SK-N-SH (cell line): ENCODE data around the gene MAN1A2. TPM values are rescaled to one million over a fixed set of nuclear protein-coding genes. Genes with fewer than 3 reads are reported as not detected.

Experiments
- CTCF ChIA-PET: fragments of 300-600, 350-600 bp; formaldehyde crosslinking; extraction: SDS; loops from one replicate; lab custom pipeline; 2021; lab: Yijun Ruan, JAX
- POLR2A ChIA-PET: fragments of 350-600 bp; sonication (Branson Sonifier 250); formaldehyde crosslinking; extraction: SDS; loops from one replicate; lab custom pipeline; 2020; ENCODE audit warnings: antibody characterized with exemption, inconsistent platforms; lab: Yijun Ruan, JAX
- DNase-seq: peaks from one replicate; pipeline ENCODE4 v3.0.0; 2012
- H2AFZ ChIP-seq: fragments of 200-600 bp; sonication (generic); 2 replicates; pipeline ENCODE4 v1.8.1; 2016; ENCODE audit warnings: antibody characterized with exemption, mild to moderate bottlenecking, low read depth
- H3F3A ChIP-seq: fragments of 200-600 bp; sonication (generic); replicated peaks from 2 replicates; pipeline ENCODE3; 2016; ENCODE audit warnings: antibody characterized with exemption, mild to moderate bottlenecking; ENCODE audit not compliant: insufficient read depth
- H3K27ac ChIP-seq, 2 experiments: fragments of 200-500 bp in 1 of 2; fragments of 200-600 bp in 1 of 2; sonication (Bioruptor generic) in 1 of 2; sonication (generic), shearing (Covaris generic) in 1 of 2; 2 replicates each; pipeline versions ENCODE4 v1.5.1 to v1.6.1; 2014 to 2016; ENCODE audit warnings: low read depth in 2 of 2, inconsistent platforms in 1 of 2, low read length in 1 of 2, mild to moderate bottlenecking in 1 of 2, mixed read lengths in 1 of 2
- H3K27me3 ChIP-seq: fragments of 200-600 bp; sonication (generic), shearing (Covaris generic); 2 replicates; pipeline ENCODE4 v1.6.1; 2016; ENCODE audit warnings: mixed run types; ENCODE audit not compliant: insufficient read depth
- H3K36me3 ChIP-seq, 2 experiments: fragments of 200-500 bp in 1 of 2; fragments of 200-600 bp in 1 of 2; sonication (Bioruptor generic) in 1 of 2; sonication (generic) in 1 of 2; replicated peaks in 1 of 2; 2 replicates each; pipeline versions ENCODE3 to v1.5.1; 2014 to 2016; ENCODE audit warnings: low read length in 1 of 2, mild to moderate bottlenecking in 1 of 2; ENCODE audit not compliant: insufficient read depth in 2 of 2, control insufficient read depth in 1 of 2
- H3K4me1 ChIP-seq, 2 experiments: fragments of 200-500 bp in 1 of 2; fragments of 200-600 bp in 1 of 2; sonication (Bioruptor generic) in 1 of 2; sonication (generic), shearing (Covaris generic) in 1 of 2; 2 replicates each; pipeline versions ENCODE4 v1.5.1 to v1.6.1; 2014 to 2016; ENCODE audit warnings: low read depth in 1 of 2, low read length in 1 of 2, mixed run types in 1 of 2; ENCODE audit not compliant: insufficient read depth in 2 of 2, control insufficient read depth in 1 of 2
- H3K4me2 ChIP-seq: fragments of 200-600 bp; sonication (generic), shearing (Covaris generic); 2 replicates; pipeline ENCODE4 v1.6.1; 2017; ENCODE audit warnings: mixed run types
- H3K4me3 ChIP-seq, 2 experiments: fragments of 200-500 bp in 1 of 2; fragments of 200-600 bp in 1 of 2; sonication (Bioruptor generic) in 1 of 2; sonication (generic), shearing (Covaris generic) in 1 of 2; 2 replicates each; pipeline versions ENCODE4 v1.5.1 to v1.8.1; 2014 to 2016; ENCODE audit warnings: low read depth in 2 of 2, inconsistent platforms in 1 of 2, low read length in 1 of 2, mild to moderate bottlenecking in 1 of 2, mixed read lengths in 1 of 2, moderate library complexity in 1 of 2
- H3K79me2 ChIP-seq: fragments of 200-600 bp; sonication (generic); 2 replicates; pipeline ENCODE4 v1.8.1; 2017; ENCODE audit warnings: mild to moderate bottlenecking; ENCODE audit not compliant: insufficient read depth
- H3K9ac ChIP-seq: fragments of 200-600 bp; sonication (generic); 2 replicates; pipeline ENCODE4 v1.6.1; 2017; ENCODE audit warnings: mixed run types
- H3K9me2 ChIP-seq: fragments of 200-600 bp; sonication (generic); 2 replicates; pipeline ENCODE4 v1.6.1; 2017; ENCODE audit warnings: mixed run types
- H3K9me3 ChIP-seq: fragments of 200-600 bp; sonication (generic); 2 replicates; pipeline ENCODE4 v1.6.1; 2017; ENCODE audit warnings: mixed run types, mild to moderate bottlenecking, moderate library complexity
- H4K20me1 ChIP-seq: fragments of 200-600 bp; sonication (generic); 2 replicates; pipeline ENCODE4 v1.6.1; 2017; ENCODE audit warnings: mild to moderate bottlenecking, mixed run types; ENCODE audit not compliant: insufficient read depth
- FOSL2 ChIP-seq: IDR thresholded peaks from 2 replicates; pipeline ENCODE4 v1.4.0; 2012; ENCODE audit warnings: low read depth, mild to moderate bottlenecking, moderate library complexity, borderline replicate concordance
- FOXM1 ChIP-seq: IDR thresholded peaks from 2 replicates; pipeline ENCODE4 v1.4.0; 2012; ENCODE audit warnings: low read depth, mild to moderate bottlenecking
- GABPA ChIP-seq: IDR thresholded peaks from 2 replicates; pipeline ENCODE4 v1.4.0; 2012; ENCODE audit warnings: low read depth, mild to moderate bottlenecking
- MAX ChIP-seq: IDR thresholded peaks from 2 replicates; pipeline ENCODE4 v1.4.0; 2012; ENCODE audit warnings: low read depth
- REST ChIP-seq: IDR thresholded peaks from 2 replicates; pipeline ENCODE4 v1.6.1; 2012; ENCODE audit warnings: mild to moderate bottlenecking, low read depth, low read length, moderate library complexity
- RXRA ChIP-seq: IDR thresholded peaks from 2 replicates; pipeline ENCODE4 v1.4.0; 2012; ENCODE audit warnings: low read depth, mild to moderate bottlenecking, borderline replicate concordance
- WGBS: methylation state at CpG from one replicate; pipeline ENCODE4 v1.1.6; 2017; ENCODE audit warnings: low lambda C conversion rate; 5-methylcytosine and 5-hydroxymethylcytosine counted together
- polyA plus RNA-seq, 3 experiments: library from polyadenylated mRNA; depleted of rRNA; stranded (reverse); fragments of >200 nt; gene quantifications; 2 replicates each; pipeline ENCODE4 v1.2.3, GENCODE V29; 2012

MAN1A2 gene
- polyA plus RNA-seq, 1 of the 3 experiments (the other 2 are of a cell fraction) = 6.0 TPM

GRCh38 chr1:117371441-117372151 is 4.3 kb downstream of the MAN1A2 start:
- DNase-seq = no peak
- no peak overlapping the region for H2AFZ ChIP-seq
- H4K20me1 ChIP-seq = peaks cover 47% of the 10 kb centered on the region
- ChIA-PET POLR2A (no interaction called here), CTCF (no interaction called here)
- no peaks in the 10 kb centered on the region for H3F3A ChIP-seq
- 90% methylated on average over 4 of the region's 4 CpGs for WGBS
- no peak overlapping the region for H3K27ac ChIP-seq
- H3K36me3 ChIP-seq = peaks cover 0 to 6% of the 10 kb centered on the region in 2 experiments
- H3K9ac ChIP-seq = no peak overlapping the region
- H3K27me3 ChIP-seq = no peaks in the 10 kb centered on the region
- TF ChIP-seq RXRA (no peak), FOXM1 (no peak), GABPA (no peak), FOSL2 (no peak)
- TF ChIP-seq, all 33 proteins: peak for 0
- peak overlapping the region; percentile 83 for H3K4me2 ChIP-seq
- peaks cover 91% of the 10 kb centered on the region for H3K79me2 ChIP-seq
- H3K9me2 ChIP-seq = no peaks in the 10 kb centered on the region
- H3K9me3 ChIP-seq = no peaks in the 10 kb centered on the region
- H3K4me3 ChIP-seq = peak overlapping the region in 1 of 2 experiments; percentile 11; a peak in 1 of 4 replicates
- H3K4me1 ChIP-seq = peaks cover 0 to 4% of the 10 kb centered on the region in 2 experiments; a peak in 3 of 4 replicates

- no peaks in the 10 kb centered on the region for H3K9me3 ChIP-seq
- H3K4me1 ChIP-seq = peaks cover 0 to 4% of the 10 kb centered on the region in 2 experiments; a peak in 3 of 4 replicates
- H3K27me3 ChIP-seq = no peaks in the 10 kb centered on the region
- CTCF ChIA-PET = no interaction called here
- peaks cover 0 to 6% of the 10 kb centered on the region in 2 experiments for H3K36me3 ChIP-seq
- POLR2A ChIA-PET = no interaction called here
- H4K20me1 ChIP-seq = peaks cover 47% of the 10 kb centered on the region
- no peak for DNase-seq
- no peak overlapping the region for H3K4me3 ChIP-seq
- H3K9me2 ChIP-seq = no peaks in the 10 kb centered on the region
- peaks cover 98% of the 10 kb centered on the region for H3K79me2 ChIP-seq
- H3F3A ChIP-seq = no peaks in the 10 kb centered on the region
- TF ChIP-seq MAX = no peak
- peak; percentile 49; the same call in 1 of the 2 replicates for TF ChIP-seq REST
- no peak overlapping the region for H3K4me2 ChIP-seq
- 97% methylated on average over 5 of the region's 5 CpGs for WGBS
- H3K9ac ChIP-seq = no peak overlapping the region
- H3K27ac ChIP-seq = no peak overlapping the region
- H2AFZ ChIP-seq = no peak overlapping the region
Observed at GRCh38 chr1:117372863-117373412, 5.7 kb downstream of the MAN1A2 start.
